H1 (cell line): Measurements from ENCODE around the gene TJP2. TPM values are rescaled to one million over a fixed set of nuclear protein-coding genes. Genes with fewer than 3 reads are reported as not detected.

ENCODE experiments used
- BRCA1 ChIP-seq: IDR thresholded peaks from 2 replicates; pipeline ENCODE4 v1.6.1; 2012; ENCODE audit warnings: low read depth, low read length, improper control_type of control experiment
- CHD7 ChIP-seq: fragments of 300-600 bp; sonication (generic); IDR thresholded peaks from 2 replicates; pipeline ENCODE4 v1.7.1; 2012; ENCODE audit warnings: low read length, moderate library complexity, mild to moderate bottlenecking, inconsistent platforms; ENCODE audit not compliant: insufficient replicate concordance
- RFX5 ChIP-seq: IDR thresholded peaks from 2 replicates; pipeline ENCODE4 v1.6.1; 2011; ENCODE audit warnings: low read depth, low read length, improper control_type of control experiment, borderline replicate concordance
- polyA plus RNA-seq, 7 experiments: library from polyadenylated mRNA; depleted of rRNA in 3 of 7; stranded (reverse) in 5 of 7; unstranded in 2 of 7; fragments of >200 nt in 5 of 7; fragments of 200-250 nt in 2 of 7; gene quantifications; 1 replicate in 5 of 7; 2 replicates in 1 of 7; 4 replicates in 1 of 7; pipeline versions ENCODE4 v1.2.1 to v1.2.3, GENCODE V29; 2011 to 2013; ENCODE audit warnings: missing spikeins in 2 of 7, mixed read lengths in 2 of 7
- total RNA-seq: library from RNA; stranded (reverse); fragmentation: NEBNext Ultra II Directional; extraction: Animal tissue kit (Norgen Biotek cat#: 25700); gene quantifications from 2 replicates; pipeline ENCODE4 v1.2.1, GENCODE V29; 2021

TJP2 gene
- total and polyA plus RNA-seq, 2 of the 8 experiments (the other 6 are each of a cell fraction or from before 2014, with no cell fraction given): 54.9 to 137 TPM

- TF ChIP-seq RFX5 (no peak), CHD7 (no peak), BRCA1 (no peak)
Measured at GRCh38 chr9:69253057-69253456, 79.0 kb downstream of the TJP2 start (continued).
